IPS DF 4.7 (cell line): Measurements from ENCODE around the gene EEF1AKMT1.
A peak's percentile ranks its signal among the peaks of the same experiment; 100 is the strongest.

Source experiments
- DNase-seq: peaks from one replicate; pipeline ENCODE4 v3.0.0-alpha.2; 2013; ENCODE audit warnings: low spot score; ENCODE audit errors: extremely low read depth

EEF1AKMT1 gene, protein sequence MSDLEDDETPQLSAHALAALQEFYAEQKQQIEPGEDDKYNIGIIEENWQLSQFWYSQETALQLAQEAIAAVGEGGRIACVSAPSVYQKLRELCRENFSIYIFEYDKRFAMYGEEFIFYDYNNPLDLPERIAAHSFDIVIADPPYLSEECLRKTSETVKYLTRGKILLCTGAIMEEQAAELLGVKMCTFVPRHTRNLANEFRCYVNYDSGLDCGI

DNA sequence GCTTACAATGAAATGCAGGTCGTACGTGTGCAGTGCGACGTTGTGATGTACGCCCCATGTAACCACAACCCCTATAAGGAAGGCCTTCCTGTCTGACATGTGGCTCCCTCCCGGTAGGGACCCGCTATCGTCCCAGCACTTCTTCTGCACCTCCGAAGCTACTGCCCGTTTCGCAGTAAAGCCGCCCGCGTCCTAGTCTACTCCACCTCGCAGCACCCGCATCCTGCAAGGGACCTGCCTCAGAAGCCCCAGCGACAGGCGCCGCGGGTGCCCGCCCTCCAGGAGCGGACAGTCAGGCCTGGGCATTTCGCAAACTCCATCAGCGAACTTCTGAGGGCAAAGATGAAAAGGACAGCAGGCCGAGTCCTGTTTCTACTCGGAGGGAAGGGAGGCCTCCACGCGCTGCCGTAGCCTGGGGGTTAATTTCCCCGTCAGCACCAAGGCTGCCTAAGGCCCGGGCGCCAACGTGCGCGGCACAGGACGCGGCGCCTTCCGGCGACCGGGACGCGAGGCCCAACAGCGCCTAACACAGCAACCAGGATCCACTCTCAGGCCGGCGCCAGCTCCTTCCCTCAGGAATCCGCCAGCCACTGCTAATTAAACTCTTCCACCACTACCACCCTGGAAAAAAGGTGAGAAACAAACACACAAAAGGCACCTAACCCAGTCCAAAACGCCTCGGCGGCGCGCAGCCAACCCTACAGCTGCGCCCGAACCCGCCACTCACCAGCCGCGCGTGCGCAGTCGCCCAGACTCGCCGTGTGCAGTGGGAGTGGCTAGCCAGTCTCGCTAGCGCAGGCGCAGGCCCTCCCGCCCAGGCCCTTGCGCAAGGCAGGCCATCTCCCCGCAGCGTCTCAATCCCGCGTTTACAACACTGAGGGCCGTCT, at the start of gene EEF1AKMT1:
EEF1AKMT1 (minus strand) TSS at position 768 of the 887 bp plus-strand sequence. CDS start 16,363 bp downstream, outside the sequence.
- peak; percentile 49 for DNase-seq

DNA sequence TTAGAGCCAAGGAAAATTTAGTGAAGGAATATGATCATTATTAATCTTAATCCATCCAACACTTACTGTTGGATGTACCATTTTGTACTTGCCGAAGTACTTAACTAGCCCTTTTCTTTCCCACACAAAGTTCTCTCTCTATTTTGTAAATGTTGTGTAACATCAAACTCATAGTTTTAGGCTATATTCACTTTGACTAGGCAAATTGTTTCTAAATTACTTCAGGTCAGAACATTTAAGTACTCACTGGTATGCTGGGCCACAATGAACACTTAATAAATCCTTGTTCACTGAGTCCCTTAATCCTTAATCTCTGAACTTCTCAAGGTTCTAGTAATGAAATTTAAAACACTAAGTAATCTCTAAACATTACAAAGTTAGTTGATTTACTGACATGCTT, 49.3 kb upstream of the EEF1AKMT1 start:
- no peak for DNase-seq

DNA sequence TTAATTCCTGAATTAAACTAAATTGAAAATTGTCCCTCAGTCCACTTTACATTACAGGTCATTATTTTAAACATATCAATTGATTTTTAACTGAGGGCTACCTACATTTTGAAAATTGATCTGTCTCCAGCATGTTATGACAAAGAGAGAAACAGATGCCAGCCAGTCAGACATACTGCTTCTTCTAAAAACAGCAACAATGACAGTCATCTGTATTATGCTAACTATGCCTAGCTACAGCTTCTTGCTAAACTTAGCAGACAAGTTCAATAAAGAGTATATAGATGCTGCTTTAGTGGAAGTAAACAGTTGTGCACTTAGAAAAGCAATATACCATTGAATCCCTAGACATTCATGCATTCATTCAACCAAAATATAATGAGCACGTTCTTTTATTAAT, 48.6 kb upstream of the EEF1AKMT1 start:
- no peak for DNase-seq

DNA sequence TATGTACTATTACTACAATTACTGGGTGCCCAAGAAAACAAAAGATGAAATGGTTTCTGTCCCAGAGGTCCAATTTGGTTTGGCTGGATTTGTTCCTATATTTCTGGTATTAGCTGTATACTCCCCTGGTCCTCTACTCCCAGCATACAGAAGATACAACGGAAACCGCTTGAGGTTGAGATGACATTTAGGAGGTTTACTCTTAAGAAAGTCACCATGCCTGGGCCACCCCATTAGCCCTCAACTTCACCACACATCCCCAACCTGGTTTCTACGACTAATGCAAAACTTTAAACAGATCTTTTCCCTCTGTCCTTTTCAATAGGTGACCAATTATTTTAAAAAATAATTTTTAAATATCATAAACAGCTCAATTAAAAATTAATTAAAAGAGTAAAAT, 46.0 kb upstream of the EEF1AKMT1 start:
- no peak for DNase-seq

DNA sequence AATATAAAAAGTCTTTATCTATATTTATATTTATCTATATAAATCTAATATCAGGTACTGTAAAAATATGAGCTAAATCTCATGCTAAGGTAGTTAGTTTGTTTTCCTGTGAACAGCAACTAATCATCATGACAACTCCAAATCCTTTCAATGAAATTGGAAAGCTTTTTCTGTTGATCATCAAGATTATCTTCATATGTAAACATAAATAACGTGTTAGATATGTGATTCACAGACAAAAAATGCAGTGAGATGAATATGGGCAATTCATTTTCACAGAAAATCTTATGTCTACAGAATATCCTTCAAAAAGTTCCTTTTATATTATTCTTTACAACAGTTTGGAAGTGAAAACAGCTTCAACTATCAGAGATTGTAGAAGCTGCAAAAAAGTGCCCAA, 41.7 kb upstream of the EEF1AKMT1 start:
- no peak for DNase-seq

DNA sequence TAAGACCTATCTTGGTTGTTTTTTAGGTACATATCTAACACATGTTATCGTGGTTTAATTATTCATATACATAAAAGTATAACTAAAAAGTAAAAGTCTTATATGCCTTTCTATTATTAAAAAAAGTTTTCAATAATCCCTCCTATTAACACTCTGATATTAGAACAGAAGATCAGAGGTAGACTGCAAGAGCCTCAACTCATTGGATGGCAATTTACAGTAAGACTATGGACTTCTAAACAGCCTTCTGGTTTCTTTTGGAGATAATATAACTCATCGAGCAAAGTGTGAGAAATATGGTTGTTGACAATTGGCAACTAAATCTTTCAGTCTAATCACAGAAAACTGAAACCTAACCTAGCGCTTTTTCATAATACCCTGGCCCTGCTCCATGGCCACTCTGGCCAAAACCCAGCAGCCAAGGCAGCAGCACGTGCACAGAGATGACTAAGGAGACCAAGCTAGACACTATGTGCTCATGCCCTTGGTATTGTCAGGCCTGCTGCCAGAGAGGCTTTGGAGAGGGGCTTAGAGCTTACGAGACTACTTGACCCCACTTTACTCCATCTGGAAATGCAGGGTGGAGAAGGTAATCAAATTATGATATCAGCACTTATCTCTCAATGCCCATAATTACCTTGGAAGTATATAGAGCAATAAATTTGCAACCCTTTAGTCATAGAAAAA, 40.6 kb upstream of the EEF1AKMT1 start:
- no peak for DNase-seq

DNA sequence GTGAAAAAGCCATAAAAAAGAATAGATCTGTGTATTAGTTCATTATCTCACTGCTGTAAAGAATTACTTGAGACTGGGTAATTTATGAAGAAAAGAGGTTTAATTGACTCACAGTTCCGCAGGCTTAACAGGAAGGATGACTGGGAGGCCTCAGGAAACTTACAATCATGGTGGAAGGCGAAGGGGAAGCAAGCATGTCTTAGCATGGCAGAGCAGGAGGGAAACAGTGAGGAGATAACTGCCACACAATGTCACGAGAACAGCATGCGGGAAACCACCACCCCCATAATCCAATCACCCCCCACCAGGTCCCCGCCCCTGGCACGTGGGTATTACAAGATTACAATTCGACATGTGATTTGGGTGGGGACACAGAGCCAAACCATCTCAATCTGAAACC, 39.1 kb upstream of the EEF1AKMT1 start:
- DNase-seq, result no peak

DNA sequence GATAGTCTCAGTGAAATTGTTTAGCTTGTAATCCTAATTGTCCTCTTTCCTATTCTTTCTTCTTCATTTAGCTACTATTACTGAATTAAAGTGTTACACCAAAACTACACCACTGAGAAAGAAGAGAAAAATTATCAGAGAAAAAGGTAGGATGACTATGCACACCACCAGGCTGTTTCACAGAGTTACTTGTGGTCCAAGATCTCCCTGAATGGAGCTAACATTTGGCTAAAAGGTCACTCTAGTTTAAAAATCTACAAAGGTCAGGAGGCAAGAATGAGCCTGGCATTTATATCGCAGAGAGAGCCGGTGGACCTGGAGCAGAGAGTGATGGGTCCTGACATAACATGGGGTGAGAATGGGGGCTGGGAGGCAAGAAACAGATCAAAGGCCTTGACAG, 37.0 kb upstream of the EEF1AKMT1 start:
- DNase-seq, result no peak

DNA sequence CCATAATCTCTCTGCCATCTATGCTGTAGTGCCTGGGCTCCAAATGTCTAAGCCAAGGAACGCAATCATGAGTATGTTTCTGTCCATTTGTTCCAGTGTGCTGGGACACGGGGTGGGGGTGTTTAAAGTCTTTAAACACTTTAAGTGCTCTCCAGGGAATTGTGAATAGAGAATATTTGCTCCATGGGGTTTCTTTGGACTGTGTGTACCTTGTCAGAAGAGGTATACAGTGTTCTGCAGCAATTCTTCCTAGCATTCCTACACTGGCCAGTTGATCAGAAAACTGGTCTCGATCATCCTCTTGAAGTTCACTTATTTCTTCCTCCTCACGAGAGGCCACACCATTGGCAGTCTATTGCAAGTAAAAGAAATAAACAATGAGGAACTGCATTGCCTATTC, 35.1 kb upstream of the EEF1AKMT1 start:
- no peak for DNase-seq

DNA sequence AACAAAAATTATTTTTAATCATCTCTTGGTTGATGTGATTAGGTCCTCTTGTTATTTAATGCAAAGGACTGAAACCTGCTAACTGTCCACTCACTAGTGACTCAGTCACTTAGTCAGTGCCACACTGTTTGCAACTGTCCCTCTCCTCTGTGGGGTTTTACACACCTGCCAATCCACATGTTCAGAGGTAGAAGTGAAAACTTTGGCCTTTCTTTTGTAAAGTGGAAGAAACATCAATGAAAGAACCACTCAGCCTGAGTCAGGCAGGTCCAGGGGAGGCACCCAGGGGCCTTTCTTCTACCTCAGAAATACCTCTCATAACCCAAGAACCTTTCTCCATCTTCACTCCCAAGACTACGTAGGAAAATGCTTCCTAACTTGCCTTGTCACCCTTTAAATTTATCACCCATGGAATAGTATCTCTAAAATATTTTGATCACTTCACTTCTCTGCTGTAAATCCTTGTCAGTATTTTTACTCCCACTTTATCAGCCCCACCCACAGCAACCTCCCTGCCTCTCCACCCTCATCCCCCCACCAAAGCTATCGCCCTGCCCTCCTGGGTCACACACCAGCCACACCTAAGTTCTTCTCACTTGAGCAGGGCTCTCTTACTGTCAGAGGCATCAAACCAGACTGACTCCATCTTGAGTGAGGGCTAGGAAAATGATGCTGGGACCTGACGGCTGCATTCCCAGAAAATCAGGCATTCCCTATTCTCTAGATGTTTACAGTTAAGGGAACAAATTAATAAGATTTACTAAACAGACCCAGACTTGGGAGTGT, 29.6 kb upstream of the EEF1AKMT1 start:
- DNase-seq, result no peak

DNA sequence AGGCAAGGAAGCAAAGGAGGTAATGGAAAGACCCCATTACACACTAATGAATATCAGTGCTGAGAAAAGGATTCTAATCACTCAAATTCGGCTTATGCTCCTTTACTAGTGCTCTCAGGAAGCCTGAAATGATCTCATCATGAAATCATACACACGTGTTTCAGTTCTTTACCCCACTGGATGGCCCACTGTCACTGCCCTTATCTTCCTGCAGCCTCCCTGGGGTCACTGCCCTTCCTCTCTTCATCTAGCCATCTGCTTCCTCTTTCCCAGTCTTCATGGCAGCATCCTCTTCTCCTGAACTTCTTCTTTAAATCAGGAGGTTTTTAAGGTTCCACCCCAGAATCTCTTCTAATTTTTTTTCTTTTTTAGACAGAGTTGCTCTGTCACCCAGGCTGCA, 27.9 kb upstream of the EEF1AKMT1 start:
- no peak for DNase-seq

DNA sequence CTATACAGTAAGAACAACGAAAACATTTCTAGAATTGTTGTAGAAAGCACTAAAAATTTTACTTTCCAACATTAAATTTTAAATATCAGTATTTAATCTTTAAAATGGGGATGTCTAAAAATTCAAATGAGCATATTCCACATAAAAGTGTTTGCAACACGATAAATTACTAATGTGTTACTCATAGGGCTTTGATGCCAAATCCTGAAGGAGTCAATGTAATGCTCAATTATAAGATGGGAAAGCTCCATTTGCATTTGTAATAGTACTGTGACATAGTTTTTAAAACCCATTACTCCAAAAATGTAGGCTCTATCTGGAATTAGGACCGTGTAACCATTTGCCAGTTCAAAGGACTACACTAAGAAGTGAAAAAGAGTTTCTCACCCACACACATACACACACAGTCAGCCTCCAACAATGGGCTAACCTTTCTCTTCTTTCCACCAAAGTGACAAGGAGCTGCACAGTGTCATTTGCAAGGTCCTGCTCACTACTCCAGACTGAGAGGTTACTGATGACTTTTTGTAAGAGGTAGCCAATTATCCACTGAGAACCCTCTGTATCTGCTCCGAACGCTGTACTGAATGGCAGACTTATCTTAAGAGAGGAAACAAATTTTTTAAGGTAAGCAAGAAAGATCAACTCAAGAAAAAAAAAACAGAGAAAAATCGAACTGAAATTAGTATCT, 26.1 kb upstream of the EEF1AKMT1 start:
- no peak for DNase-seq

DNA sequence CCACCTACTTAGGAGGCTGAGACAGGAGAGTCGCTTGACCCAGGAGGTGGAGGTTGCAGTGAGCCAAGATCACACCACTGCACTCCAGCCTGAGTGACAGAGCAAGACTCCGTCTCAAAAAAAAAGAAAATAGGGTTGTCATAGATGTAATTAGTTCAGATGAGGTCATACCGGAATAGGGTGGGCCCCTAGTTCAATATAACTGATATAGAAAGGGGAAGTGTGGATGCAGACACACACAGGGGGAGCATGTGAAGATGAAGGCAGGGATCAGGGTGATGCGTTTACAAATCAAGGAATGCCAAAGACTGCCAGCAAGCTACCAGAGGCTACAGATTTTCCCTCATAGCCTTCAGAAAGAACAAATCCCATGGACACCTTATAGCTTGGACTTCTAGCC, 24.3 kb upstream of the EEF1AKMT1 start:
- DNase-seq, result no peak

DNA sequence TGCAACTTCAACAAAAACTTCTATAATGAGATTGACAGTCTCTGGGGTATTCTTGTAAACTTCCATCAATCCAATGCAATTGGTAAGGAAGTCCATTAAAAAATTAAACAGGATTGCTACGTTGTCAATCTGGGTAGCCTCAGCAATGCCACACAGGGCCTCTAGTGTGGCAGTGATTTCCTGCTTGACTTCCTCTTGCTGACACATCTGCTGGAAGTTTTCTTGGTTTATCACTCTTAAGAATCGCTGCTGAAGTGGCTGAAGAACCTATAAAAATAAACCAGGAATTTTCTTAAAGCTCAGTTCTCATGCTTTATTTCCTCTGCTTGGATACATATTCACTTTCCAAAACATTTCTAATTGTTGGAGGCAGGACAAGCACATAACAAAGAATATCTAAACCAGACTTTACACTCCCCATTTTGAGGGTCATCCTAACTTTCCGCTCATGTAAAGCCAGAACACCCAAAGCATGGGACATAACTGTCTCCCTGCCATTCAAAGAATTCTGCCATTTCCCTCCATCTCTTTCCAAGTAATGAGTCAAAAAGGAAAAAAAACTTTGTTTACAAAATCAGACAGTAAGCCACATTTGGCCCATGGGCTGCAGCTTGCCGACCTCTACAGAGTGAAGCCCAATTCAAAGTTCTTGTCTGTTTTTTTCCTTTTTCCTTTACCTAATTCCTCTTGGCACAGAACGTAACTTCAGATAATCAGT, 23.2 kb upstream of the EEF1AKMT1 start:
- DNase-seq, result no peak

DNA sequence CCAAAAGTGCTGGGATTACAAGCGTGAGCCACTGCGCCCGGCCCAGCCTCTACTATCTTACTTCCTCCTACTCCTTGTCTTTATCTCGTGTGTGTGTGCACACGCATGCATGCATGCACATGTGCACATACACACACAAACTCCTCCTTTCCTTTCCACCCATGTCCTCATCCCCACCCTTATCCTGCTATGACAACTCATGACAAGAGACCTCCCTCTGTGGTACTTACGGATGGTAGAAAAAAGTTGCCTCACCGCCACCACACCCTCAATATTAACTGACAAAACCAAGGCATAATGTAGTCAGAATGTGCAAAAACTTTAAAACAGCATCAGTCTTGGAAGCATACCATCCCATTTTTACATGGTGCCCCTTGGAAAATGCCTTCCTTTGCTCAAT, 15.9 kb upstream of the EEF1AKMT1 start:
- DNase-seq, result no peak

DNA sequence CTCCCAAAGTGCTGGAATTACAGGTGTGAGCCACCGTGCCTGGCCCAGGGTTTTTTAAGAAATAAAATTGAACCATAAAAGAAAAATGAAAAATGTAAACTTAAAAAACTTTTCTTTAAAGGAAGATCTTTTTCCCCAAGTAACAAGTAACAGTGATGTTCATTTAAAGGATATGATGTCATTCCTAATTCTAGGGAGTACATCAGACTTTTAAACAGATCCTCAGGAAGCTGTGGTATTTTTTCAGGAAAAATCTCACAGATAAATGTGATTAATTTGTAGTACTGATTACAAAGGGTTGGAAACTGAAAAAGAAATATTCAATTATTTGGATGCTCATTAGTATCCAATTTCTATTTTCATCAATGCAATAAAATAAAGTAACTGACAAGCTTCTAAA, 14.6 kb upstream of the EEF1AKMT1 start:
- no peak for DNase-seq

DNA sequence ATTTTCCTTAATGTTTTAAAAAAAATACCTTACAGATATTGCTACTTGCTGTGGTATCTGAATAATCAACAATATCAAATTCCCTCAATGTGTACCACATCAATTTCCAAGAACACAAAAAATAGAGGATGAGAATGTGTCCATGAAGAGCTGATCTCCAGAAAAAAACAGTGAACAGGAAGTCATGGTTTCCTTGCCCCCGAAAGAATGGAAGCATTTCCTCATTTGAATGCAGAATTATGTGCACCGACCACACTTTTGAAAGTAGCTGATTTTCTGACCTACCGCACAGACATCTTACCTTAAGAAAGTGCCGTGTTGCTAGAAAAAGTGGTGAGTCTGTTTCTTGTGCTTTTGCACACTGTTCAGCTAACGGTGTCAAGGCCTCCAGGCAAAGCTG, 13.4 kb upstream of the EEF1AKMT1 start:
- DNase-seq, result no peak

DNA sequence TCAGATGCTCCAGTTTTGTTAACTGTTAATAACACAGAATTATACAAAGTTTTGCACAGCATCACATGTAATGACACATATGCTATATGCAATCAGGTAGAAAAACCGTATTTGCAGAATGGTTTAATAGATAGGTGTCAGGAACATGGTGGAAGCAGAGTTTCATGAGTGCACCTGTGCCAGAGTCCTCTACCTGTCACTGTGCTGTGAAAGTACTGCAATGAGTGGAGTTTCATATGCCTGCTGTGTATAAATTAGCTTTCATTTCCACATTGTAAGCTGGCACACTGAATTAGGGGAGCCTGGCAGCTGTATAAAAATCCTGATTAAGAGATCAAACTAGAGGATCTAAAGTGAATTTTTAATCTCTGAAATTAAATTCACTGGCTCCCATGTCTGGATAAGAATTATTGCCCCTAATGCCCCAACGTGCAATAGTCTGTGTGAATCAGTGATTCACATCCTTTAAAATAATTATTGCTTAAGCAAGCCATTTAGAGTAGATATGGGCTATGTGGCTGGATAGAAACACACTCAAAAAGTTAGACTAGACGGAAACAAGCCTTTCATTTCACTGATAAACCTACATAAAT, 8.5 kb upstream of the EEF1AKMT1 start:
- no peak for DNase-seq

DNA sequence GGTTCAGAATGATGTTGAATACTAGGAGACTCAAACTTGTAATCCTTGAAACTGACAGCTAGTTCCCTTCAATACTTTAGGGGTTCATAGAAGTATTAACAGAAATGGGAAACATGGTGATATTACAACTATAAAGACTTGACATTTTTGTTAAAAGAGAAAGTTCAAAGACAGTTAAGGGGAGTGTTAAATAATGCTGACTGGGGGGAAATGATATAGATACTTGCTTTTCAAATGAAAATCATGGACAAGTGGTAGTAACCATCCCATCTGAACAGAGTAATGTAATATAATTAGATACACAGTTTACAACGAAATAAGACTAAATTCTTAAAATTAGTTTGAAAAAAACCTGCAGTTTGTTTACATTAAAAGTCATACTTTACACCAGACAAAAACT, 6.6 kb upstream of the EEF1AKMT1 start:
- DNase-seq, result no peak

DNA sequence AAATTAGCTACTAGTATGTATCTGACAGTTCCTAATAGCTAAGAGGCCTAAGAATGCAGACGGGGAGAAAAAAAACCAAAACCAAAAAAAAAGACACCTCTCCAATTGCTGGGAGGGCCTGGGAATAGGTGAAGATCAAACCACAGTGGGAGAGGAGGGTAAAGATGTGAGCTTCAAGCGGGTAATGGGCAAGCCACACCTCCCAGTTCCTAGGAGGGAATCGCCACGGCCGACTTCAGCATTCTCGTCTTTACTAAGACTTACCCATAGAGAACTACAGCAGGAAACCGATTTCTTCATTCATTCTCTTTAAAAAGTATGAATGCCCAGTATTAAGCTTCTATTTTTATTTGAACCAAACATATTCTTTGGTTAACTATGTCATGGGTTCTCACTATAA, 5.6 kb upstream of the EEF1AKMT1 start:
- DNase-seq, result no peak
